ENCODE measurements around the gene CRK.
"Not testable (repeated sequence)": the region's sequence is repeated elsewhere in the genome, so short reads cannot be mapped to it uniquely, and the experiment has no call there.

Gene CRK

GRCh38 chr17:1379930-1380313 lies 76.1 kb downstream of the CRK start:
- no peak for DNase-seq

DNA sequence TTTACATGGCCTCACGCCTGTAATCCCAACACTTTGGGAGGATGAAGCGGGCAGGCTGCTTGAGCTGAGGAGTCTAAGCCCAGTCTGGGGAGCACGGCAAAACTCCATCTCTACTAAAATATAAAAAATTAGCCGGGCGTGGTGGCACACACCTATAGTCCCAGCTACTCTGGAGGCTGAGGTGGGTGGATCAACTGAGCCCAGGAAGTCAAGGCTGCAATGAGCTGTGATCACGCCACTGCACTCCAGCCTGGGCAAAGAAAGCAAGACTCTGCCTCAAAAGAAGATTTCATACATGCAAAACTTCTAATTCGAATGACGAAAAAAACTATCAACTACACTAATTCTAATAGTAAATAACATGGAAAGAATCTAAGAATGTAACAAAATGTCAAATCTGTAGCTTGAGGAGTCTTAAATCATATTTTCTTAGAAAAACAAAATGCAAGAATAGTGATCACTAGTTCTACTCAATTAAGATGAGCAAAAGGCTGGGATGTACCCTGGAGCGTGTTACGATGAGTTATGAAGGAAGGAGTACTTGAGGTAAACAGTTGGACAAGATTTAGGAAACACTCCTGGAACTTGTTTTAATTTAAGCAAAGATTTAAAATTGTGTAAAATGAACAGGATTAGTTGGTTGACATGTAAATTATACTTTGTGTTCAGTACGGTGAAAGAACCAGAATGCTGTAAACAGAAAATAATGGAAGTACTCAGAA lies 76.7 kb downstream of the CRK start:
- DNase-seq, result no peak

DNA sequence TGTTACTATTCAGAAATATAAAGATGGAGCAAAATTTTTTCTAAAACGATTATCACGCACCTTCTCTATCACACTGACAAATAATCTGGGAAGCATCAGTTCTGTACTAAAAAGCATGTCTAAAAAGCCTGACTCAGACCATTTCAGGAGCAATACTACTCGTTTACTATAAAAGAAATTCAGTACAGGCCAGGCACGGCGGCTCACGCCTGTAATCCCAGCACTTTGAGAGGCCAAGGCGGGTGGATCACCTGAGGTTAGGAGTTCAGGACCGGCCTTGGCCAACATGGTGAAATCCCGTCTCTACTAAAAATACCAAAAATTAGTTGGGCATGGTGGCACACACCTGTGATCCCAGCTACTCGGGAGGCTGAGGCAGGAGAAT lies 77.6 kb downstream of the CRK start:
- not testable (repeated sequence) for DNase-seq

DNA sequence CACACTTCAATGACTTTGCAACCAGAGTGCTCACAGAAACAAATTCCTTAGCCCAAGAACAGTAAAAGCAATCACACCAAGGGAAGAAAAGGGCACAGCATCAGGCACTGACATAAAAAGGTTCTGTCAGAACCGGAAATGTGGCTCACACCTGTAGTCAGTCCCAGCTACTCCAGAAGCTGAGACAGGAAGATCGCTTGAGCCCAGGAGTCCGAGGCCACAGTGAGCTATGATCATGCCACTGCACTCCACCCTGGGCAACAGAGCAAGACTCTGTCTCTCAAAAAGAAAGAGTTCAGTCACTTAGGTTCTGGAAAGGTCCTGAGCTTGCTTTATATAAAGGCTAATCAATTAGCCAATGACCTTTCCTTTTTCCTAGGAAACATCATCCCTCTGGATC lies 78.7 kb downstream of the CRK start:
- DNase-seq, result no peak

DNA sequence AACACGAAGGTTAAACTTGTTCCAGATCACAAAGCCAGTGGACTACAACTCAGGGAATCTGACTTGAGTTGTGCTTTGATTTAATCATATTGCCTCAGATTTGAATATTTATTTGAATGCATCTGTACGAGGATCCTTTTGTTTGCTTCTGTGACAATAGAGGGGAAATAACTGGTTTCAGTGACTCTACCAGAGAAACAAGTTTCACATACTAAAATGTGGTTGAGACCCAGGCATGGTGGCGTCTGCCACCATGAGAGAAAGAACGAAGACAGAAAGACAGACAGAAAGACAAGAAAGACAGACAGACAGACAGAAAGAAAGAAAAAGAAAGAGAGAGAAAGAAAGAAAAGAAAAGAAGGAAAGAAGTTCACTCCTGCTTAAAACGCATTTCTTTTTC lies 80.0 kb downstream of the CRK start:
- DNase-seq, result no peak

GRCh38 chr17:1375615-1376014 lies 80.4 kb downstream of the CRK start:
- no peak for DNase-seq

- no peak for DNase-seq
Measured at GRCh38 chr17:1374431-1375177, 81.4 kb downstream of the CRK start.

GRCh38 chr17:1373707-1374237 lies 82.3 kb downstream of the CRK start:
- no peak for DNase-seq

- no peak for DNase-seq
Measured at GRCh38 chr17:1372618-1373017, 83.4 kb downstream of the CRK start.

GRCh38 chr17:1371893-1372590 lies 84.0 kb downstream of the CRK start:
- no peak for DNase-seq

All from NCI-H2227 treated with DMSO at 0.1 percent for 48 hours (cell line).